ENCODE measurements around the gene MRPL52.

DNA sequence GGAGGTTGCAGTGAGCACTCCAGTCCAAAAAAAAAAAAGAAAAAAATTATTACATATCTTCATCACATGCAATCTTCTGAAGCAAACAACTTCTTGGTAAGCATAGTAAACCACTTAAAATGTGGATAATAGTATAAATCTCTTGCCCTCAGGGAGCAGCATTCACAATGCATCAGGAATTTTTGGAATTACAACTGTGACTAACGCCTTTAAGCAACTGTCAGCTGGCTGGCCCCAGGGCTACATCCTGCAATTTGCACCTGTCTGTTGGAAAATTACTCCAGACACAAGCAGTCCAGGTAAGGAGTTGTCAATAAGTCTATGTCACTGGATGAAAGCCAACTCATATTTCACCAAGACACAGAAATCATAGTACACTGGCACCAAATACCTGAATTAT, 9.0 kb upstream of the MRPL52 start:
- TF ChIP-seq, protein P1, sequence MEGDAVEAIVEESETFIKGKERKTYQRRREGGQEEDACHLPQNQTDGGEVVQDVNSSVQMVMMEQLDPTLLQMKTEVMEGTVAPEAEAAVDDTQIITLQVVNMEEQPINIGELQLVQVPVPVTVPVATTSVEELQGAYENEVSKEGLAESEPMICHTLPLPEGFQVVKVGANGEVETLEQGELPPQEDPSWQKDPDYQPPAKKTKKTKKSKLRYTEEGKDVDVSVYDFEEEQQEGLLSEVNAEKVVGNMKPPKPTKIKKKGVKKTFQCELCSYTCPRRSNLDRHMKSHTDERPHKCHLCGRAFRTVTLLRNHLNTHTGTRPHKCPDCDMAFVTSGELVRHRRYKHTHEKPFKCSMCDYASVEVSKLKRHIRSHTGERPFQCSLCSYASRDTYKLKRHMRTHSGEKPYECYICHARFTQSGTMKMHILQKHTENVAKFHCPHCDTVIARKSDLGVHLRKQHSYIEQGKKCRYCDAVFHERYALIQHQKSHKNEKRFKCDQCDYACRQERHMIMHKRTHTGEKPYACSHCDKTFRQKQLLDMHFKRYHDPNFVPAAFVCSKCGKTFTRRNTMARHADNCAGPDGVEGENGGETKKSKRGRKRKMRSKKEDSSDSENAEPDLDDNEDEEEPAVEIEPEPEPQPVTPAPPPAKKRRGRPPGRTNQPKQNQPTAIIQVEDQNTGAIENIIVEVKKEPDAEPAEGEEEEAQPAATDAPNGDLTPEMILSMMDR (IDR thresholded peaks at IDR 0.05): no peak
- TF ChIP-seq POLR2A (IDR thresholded peaks at IDR 0.05) (no peak), EP300 (IDR thresholded peaks at IDR 0.05) (no peak)

Data from ovary (tissue), 3 donors.